GM21717 (cell line): Measurements from ENCODE around the gene TPRN.

Experiments used
- ATAC-seq: cut with Tn5 transposase; IDR thresholded peaks from one replicate; pipeline ENCODE4 v1.9.1; 2021; ENCODE audit warnings: mild to moderate bottlenecking, moderate library complexity; ENCODE audit not compliant: unreplicated experiment

Gene TPRN

GRCh38 chr9:137226338-137227053 is 26.0 kb upstream of the TPRN start:
- no peak for ATAC-seq

- ATAC-seq = no peak
These were observed 25.3 kb upstream of the TPRN start for GRCh38 chr9:137225699-137226331.

GRCh38 chr9:137224830-137225694 is 24.5 kb upstream of the TPRN start, which contains the start of gene CYSRT1:
CYSRT1 (plus strand) TSS chr9:137225174; CDS start chr9:137225622, 448 bp downstream.
- no peak for ATAC-seq

GRCh38 chr9:137223078-137223970 is 22.8 kb upstream of the TPRN start:
- ATAC-seq = peak; percentile 48

GRCh38 chr9:137222190-137223077 is 21.9 kb upstream of the TPRN start, which contains the start of gene RNF208:
RNF208 (minus strand) TSS chr9:137222240; CDS start chr9:137221212, 1,028 bp downstream.
- ATAC-seq = no peak

GRCh38 chr9:137221506-137222111 is 21.1 kb upstream of the TPRN start:
- no peak for ATAC-seq

GRCh38 chr9:137221095-137221505 is 20.6 kb upstream of the TPRN start:
- ATAC-seq = no peak

GRCh38 chr9:137220317-137221094 is 20.0 kb upstream of the TPRN start:
- no peak for ATAC-seq

- no peak for ATAC-seq
These were observed 19.3 kb upstream of the TPRN start for GRCh38 chr9:137219757-137220316.

GRCh38 chr9:137218754-137219271 is 18.3 kb upstream of the TPRN start:
- ATAC-seq = no peak

- ATAC-seq = no peak
These were observed 17.7 kb upstream of the TPRN start for GRCh38 chr9:137218212-137218753.

GRCh38 chr9:137217276-137218211 is 17.0 kb upstream of the TPRN start:
- no peak for ATAC-seq

GRCh38 chr9:137216188-137216965 is 15.8 kb upstream of the TPRN start:
- no peak for ATAC-seq

GRCh38 chr9:137215196-137215986 is 14.8 kb upstream of the TPRN start:
- no peak for ATAC-seq

GRCh38 chr9:137214620-137215019 is 14.1 kb upstream of the TPRN start:
- no peak for ATAC-seq
